ENCODE measurements around the gene BLVRA.

DNA sequence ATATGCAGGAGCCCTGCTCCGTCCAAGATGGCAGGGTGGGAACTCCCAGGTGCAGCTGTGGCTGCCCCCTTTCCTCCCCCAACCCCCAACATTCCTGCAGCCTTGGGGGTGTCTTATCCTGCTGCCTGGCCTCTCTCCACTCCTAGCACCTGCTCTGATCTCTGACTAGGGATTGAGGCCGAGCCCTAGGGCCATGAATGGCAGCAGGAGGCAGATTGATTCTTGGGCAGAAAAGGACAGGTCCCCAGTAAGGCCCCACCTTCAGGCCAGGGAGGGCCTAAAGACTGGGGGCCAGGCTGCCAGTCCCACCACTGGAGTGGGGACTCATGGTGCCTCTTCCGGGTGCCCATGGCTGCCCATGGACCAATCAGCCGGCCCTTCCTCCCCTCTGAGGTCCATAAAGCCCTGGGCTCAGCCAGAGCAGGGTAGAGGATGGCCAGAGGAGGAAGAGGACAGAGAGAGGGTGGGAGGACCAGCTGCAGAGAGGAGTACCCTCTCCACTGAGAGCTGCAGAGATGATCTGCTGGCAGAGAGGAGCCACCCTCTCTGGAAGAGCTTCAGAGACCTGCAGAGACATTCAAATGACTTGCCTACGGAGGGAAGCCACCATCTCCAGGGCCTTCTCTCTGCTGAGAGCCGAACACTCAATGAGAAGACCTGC, 20.9 kb upstream of the BLVRA start:
- TF ChIP-seq POLR2A (IDR thresholded peaks at IDR 0.05; ENCODE audit: low read depth), result no peak
- no peak for TF ChIP-seq CTCF (IDR thresholded peaks at IDR 0.05)
- TF ChIP-seq POLR2AphosphoS5 (IDR thresholded peaks at IDR 0.05), result no peak
- no peak for TF ChIP-seq EP300 (IDR thresholded peaks at IDR 0.05)
